ENCODE measurements around the gene SCO2.
"Not testable (repeated sequence)": the region's sequence is repeated elsewhere in the genome, so short reads cannot be mapped to it uniquely, and the experiment has no call there.

Gene SCO2

GRCh38 chr22:50551160-50551752 lies 25.9 kb upstream of the SCO2 start:
- no peak for DNase-seq (ENCODE audit: low read depth in 2 of 2, low spot score in 1 of 2)

GRCh38 chr22:50550395-50550794 lies 25.0 kb upstream of the SCO2 start:
- DNase-seq (ENCODE audit: low read depth in 2 of 2, low spot score in 1 of 2): no peak

- no peak for DNase-seq (ENCODE audit: low read depth in 2 of 2, low spot score in 1 of 2)
Measured at GRCh38 chr22:50548921-50549790, 23.8 kb upstream of the SCO2 start.

GRCh38 chr22:50548040-50548920 lies 22.9 kb upstream of the SCO2 start:
- DNase-seq (ENCODE audit: low read depth in 2 of 2, low spot score in 1 of 2): no peak

- no peak for DNase-seq (ENCODE audit: low read depth in 2 of 2, low spot score in 1 of 2)
Measured at GRCh38 chr22:50547263-50547985, 22.0 kb upstream of the SCO2 start.

GRCh38 chr22:50546326-50547262 lies 21.2 kb upstream of the SCO2 start:
- DNase-seq (ENCODE audit: low read depth in 2 of 2, low spot score in 1 of 2): no peak

GRCh38 chr22:50545522-50546325 lies 20.3 kb upstream of the SCO2 start, which contains the start of gene KLHDC7B:
Gene KLHDC7B, plus strand, starts transcription at chr22:50545899. Its CDS starts 345 bp downstream, at chr22:50546244.
- no peak for DNase-seq (ENCODE audit: low read depth in 2 of 2, low spot score in 1 of 2)

- DNase-seq (ENCODE audit: low read depth in 2 of 2, low spot score in 1 of 2): no peak
Measured at GRCh38 chr22:50544746-50545253, 19.4 kb upstream of the SCO2 start.

- peak in 1 of 2 donors; percentile 73 for DNase-seq (ENCODE audit: low read depth in 2 of 2, low spot score in 1 of 2)
Measured at GRCh38 chr22:50544078-50544745, 18.8 kb upstream of the SCO2 start.

- DNase-seq (ENCODE audit: low read depth in 2 of 2, low spot score in 1 of 2): no peak
Measured at GRCh38 chr22:50542416-50542927, 17.1 kb upstream of the SCO2 start.

- DNase-seq (ENCODE audit: low read depth in 2 of 2, low spot score in 1 of 2): not testable (repeated sequence)
Measured at GRCh38 chr22:50541667-50542026, 16.2 kb upstream of the SCO2 start.

GRCh38 chr22:50540381-50540780 lies 15.0 kb upstream of the SCO2 start:
- no peak for DNase-seq (ENCODE audit: low read depth in 2 of 2, low spot score in 1 of 2)

- DNase-seq (ENCODE audit: low read depth in 2 of 2, low spot score in 1 of 2): no peak
Measured at GRCh38 chr22:50537765-50538164, 12.4 kb upstream of the SCO2 start.

GRCh38 chr22:50536226-50536625 lies 10.8 kb upstream of the SCO2 start:
- no peak for DNase-seq (ENCODE audit: low read depth in 2 of 2, low spot score in 1 of 2)

GRCh38 chr22:50535113-50535512 lies 9.7 kb upstream of the SCO2 start:
- DNase-seq (ENCODE audit: low read depth in 2 of 2, low spot score in 1 of 2): no peak

GRCh38 chr22:50533856-50534711 lies 8.7 kb upstream of the SCO2 start:
- not testable (repeated sequence) for DNase-seq (ENCODE audit: low read depth in 2 of 2, low spot score in 1 of 2)

Data from stimulated activated CD8-positive, alpha-beta memory T cell treated with anti-CD3 and anti-CD28 coated beads, Interleukin-4, amount 100 ng/mL, for 1 hour (primary cell).